Stimulated activated CD8-positive, alpha-beta memory T cell treated with anti-CD3 and anti-CD28 coated beads, Interleukin-12 subunit alpha, Interleukin-12 subunit beta, amount 100 ng/mL, for 24 hours (primary cell): ENCODE results near the gene SLC22A12.

Source experiments
- DNase-seq: peaks from one replicate; pipeline ENCODE4 v3.0.0-alpha.2; 2020; ENCODE audit errors: extremely low read depth

SLC22A12 gene

DNA sequence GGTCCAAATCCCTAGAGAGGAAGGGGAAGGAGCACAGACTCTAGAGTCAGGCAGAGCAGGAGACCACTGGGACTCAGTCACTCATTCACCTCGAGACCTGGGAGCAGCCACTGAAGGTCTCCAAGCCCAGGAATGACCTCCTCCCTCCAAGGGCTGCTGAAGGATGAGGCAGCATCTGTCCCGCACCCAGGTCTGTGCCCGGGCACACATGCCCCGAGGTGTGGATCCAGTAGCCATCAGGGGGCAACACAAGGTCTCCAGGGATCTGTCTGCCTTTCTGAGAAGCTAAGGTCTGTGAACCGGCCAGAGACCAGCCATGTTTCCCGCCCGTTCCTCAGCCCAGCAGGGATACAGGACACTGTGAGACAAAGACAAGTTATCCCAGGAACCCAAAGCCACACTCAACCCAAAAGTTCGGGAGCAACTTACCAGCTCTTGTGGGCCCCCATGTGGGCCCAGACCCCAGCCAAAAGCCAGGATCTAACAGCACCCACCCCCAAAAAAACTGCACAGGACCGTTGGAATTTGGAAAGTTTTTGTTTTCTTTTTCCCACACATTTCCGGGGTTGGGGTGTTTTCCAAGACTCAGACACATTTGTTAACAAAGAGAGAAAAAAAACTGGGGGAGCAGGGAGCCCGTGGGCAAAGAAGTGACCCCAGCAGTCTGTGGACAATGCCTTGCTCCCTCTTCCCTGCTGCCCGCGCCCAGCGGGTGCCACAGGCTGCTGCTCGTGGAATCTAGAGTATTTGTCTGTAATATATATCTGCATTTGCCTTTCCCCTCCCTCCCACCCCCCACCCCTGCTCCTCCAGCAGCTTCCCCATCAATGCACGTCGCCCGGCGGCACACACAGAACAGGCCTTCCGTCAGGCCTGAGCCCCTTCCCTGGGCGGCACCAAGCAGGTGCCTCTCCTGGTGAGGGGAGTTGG lies 14.9 kb downstream of the SLC22A12 start:
- DNase-seq, result no peak

DNA sequence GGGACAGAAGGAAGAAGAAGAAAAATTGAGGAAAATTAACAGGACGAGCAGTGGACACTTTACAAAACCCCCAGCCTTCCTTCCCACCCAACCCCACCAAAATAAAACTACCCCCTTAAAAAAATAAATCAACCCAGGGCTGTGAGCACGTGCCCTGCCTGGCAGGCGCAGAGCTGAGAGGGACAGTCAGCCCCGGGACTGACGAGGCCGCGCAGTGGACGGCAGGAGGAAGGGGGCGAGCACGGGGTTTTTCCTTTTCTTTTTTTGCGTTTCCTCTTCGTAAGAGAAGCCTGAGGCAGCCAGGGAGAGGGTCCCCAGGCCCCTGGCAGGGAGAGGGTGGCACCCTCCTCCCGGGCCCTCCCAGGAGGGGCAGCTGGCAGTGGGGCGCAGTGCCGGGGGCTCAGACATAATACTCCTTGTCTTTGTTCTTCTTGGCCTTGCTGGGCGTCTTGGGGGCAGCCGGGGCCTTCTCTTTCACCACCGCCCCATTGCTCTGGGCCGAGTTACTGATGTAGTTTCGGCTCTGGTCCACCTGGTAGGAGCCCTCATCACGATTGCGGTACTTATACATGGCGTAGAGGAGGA lies 15.9 kb downstream of the SLC22A12 start:
- no peak for DNase-seq

DNA sequence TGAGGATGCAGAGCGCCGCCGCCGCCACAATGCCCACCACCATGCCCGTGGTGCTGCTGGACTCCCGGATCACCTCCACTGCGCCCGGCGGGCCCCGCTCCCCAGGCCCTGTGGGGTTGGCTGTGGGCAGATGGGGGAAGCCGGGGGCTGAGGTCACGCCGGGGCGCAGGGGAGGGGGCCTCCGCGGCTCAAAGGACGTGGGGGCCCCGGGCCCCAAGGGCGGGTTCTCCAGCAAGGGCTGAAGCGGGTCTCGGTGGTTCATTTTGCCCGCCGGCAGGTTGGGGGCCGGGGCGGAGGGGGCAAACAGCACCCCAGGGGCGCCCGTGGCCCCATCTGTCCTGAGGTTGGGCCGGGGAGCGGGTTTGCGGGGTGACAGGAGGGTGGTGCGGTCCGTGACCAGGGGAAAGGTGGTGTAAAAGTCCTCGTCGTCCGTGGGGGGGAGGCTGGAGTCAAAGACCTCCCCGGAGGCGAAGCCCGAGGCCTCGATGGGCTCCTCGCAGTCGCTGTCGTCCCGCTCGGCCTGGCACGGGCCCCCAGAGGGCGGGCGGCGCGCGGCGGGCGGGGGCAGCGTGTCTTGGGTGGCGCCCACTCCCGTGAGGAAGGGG lies 16.5 kb downstream of the SLC22A12 start:
- no peak for DNase-seq

DNA sequence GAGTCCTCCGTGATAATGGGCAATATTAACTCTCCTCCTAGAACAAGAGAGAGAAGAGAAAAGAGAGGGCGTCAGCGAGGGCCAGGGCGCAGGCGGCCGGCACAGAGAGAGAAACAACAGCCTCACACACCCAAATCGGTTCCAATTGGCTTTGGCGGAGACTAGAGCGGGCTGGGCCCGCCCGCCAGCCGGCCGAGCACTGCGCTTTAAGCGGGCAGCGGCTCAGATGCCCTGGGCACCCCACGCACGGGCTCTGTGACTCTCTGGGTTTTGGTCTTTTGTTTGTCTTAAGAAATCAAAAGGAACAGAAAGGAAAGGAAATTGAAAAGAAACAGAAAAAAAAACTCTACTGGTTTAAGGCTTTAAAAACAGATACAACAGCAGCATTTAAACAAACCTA lies 17.0 kb downstream of the SLC22A12 start:
- no peak for DNase-seq

DNA sequence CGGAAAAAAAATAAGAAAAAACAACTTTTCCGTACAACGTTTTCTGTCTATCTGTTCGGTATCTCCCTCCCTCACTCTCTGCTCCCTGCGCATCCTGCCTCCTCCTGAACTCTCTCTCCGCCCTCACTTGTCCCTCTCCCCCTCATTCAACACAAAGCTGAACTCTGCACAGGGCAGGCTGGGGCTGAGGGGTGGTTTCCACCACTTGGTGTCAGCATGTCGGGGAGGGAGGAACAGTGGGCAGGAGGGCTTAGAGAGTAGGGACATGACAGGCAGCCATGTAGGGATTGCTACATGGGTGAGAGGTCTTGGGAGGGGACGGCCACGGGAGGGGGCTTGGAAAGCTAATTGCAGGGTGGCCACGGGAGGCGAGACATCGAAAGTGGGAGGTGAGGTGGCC lies 17.6 kb downstream of the SLC22A12 start:
- DNase-seq, result no peak

- no peak for DNase-seq
Observed at GRCh38 chr11:64609436-64610047, 18.5 kb downstream of the SLC22A12 start.

GRCh38 chr11:64610596-64610995 lies 19.6 kb downstream of the SLC22A12 start:
- no peak for DNase-seq

GRCh38 chr11:64611176-64611575 lies 20.2 kb downstream of the SLC22A12 start:
- no peak for DNase-seq

DNA sequence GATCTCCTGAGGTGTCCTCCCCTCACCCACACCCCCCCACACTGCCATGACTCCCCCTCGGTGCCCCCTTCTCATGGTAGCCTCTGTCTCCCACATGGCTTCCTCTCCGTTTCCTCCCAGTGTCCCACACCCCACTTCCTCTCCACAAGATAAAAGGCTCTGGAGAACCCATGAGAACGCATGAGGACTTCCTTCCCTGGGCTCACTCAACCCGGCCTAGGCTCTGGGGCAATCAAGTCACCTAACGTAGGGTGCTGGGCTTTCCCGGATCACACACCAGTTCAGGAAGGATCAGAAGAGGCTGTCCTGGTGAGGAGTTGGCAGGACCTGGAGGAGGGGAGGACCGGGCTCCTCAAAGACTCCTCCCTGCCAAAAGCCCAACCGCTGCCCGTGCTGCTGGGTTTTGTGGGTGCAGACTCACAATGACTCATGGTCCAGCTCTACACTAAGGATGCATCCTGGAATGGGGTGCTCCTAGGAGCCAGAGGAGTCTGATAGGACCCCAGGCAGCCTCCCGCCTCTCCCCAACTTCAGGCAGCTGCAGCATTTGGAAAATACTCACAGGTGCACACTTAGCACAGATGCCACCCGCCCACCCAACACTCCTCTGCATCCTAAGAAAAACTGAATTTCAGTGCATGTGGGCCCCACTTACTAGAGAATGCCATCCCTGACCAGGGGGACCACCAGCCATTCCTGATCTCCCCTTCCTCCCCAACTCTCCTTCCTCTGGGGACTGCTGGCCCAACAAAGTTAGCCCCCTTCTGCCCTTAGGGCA lies 21.0 kb downstream of the SLC22A12 start:
- DNase-seq, result no peak

DNA sequence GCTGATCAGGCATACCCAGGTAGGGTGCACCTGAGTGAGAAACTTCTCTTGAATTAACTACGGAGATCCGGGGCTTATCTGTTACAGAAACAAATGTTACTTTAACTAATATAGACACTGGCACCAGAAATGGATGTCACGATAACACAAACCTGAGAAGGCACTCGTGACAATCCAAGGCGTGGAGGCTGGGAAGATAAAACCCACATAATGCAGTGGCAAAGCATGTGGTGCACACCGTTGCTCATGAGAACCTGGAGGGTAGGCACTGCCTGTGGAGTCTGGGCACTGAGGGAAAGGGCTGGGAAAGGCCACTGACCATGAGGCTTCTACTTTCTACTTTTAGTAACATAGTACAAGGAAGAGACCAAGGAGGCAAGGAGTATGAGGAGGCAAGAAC lies 22.6 kb downstream of the SLC22A12 start:
- no peak for DNase-seq

DNA sequence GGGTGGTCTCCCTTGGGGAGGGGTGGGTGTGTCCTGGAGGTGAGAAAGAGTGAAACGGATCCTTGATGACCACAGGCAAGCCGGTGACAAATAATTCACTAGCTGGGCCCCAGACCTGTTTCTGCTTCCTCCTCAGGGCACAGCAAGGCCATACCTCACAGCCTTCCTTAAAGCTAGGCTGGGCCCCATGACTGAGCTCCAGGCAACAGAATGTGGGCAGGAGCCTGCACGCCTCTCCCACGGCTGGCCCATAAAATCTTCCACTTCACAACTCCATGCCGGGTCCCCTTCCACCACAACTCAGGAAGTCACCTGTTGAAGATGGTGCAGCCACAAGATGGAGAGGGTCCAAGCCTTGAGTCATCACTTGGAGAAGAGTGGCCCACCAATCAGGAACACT lies 23.9 kb downstream of the SLC22A12 start:
- no peak for DNase-seq

DNA sequence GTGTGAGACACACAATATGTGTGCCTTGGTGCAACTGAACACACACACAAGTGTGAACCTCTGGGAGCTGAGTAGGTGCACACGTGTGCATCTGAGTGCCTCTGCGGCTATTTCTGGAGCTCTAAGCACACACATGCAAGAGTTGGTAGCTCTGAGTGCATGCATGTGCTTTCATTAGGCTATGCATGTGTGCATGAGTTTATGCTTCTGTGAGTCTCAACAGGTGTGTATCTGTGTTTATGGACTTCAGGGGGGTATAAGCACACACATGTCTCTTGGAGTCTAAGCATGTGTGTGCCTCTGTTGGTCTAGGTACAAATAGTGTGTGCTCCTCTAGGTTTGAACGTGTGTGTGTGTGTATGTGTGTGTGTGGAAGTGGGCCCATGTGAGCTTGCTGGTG lies 25.8 kb downstream of the SLC22A12 start:
- no peak for DNase-seq

DNA sequence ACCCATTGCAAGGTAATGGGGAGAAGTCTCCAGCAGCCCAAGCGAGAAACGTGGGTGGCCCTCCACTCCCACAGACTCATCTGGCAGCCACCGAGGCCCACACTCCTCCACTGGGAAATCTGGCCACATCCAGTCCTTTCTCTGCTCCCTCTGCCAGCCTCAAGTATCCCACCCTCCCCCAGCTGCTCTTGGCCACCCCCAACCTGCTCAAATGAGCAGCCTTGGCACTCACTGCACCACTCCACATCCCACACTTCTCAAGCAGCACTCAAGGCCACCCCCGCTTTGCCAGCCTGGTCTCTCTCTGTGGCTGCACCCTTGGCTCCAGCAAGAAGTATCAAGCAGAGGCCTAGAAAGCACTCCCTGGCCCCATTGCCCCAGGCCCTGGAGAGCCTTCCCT lies 28.2 kb downstream of the SLC22A12 start:
- no peak for DNase-seq

DNA sequence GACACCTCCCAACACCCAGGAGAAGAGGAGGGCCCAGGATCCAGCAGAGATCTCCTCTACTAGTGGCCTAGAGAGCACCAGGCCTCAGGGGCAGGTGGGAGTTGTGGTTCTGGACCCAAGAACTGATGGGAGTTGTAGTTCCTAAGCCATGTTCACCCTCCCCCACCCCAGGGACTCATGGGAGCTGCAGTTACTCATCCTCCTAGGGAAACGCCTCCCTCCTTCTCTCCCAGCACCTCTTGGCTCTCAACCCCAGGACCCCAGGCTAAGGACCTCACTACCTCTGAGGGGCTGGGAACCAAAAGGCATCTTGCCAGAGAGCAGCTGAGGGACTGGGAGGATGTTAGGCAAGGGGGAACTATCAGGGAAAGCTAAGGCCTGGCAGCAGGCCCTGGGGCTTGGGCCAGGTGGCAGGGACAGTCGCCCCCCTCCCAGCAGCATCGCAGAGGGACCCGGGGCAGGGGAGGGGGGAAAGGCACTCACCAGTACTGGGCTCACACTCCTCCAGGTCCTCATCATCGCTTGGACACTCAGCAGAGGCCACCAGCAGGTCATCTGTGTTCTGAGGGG lies 28.9 kb downstream of the SLC22A12 start:
- no peak for DNase-seq

- no peak for DNase-seq
Observed at GRCh38 chr11:64620381-64620971, 29.5 kb downstream of the SLC22A12 start.

DNA sequence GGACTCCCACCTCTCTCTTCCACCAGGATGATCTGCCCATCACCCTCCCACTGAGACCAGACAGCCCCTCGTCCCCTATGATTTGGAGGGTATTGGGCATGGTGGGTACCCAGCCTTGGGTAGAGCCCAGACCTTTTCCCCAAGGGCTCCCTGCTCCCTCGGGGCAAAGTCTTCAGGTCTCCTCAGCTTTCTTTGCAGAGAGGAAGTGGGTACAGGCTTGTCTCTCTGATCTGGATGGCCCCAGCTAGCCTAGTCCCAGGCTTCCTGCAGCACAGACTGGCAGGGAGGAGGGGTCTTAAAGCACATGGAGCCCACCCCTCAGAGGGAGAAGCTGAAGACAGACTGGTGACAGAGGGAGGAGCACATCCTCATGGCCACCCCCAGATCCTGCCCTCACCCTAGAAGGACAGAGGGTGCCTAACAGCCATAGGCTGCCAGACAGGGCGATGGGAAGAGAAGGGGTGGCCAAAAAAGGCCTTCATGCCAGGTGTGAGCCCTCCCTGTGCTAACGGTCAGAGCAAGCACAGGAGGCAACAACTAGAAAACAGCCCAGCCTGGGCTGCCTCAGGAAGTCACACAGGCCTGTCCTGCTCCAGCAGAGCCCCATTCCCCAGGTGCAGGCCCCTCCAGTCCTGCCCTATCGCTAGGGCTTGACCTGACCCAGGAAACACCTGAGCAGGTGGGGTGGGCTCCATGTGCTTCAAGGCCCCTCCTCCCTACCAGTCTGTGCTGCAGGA lies 30.4 kb downstream of the SLC22A12 start:
- DNase-seq, result no peak

DNA sequence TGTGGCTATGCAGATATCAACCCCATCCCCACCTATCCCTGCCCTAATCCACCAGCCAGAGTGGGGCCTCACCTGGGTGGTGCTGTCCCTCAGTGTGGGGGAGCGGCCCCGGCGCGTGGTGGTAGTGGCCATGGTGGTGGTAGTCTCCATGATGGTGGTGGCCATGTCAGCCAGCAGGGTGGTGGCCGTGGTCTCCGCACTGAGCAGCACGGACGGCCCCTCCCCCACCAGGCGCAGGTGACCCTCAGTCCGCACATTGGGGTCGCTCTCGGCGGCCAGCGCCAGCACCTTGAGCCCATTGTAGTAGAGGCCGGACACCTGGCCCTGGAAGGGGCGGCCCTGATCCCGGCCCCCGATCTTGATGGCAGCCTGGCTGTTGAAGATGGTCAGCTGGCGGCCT lies 31.7 kb downstream of the SLC22A12 start:
- DNase-seq, result no peak

GRCh38 chr11:64624883-64625481 lies 34.0 kb downstream of the SLC22A12 start:
- no peak for DNase-seq

- no peak for DNase-seq
Observed at GRCh38 chr11:64626637-64627036, 35.6 kb downstream of the SLC22A12 start.

- no peak for DNase-seq
Observed at GRCh38 chr11:64627371-64627770, 36.4 kb downstream of the SLC22A12 start.
